GM12878 (cell line): ENCODE data around the gene STK26. TPM values are rescaled to one million over a fixed set of nuclear protein-coding genes. Genes with fewer than 3 reads are reported as not detected.
A peak's percentile ranks its signal among the peaks of the same experiment; 100 is the strongest.

Experiments
- CUX1 ChIP-seq: IDR thresholded peaks from 2 replicates; pipeline ENCODE4 v1.6.1; 2012; ENCODE audit warnings: improper control_type of control experiment, low read depth, low read length; ENCODE audit not compliant: insufficient replicate concordance
- ETV6 ChIP-seq, 2 experiments: fragments of 450-650 bp in 1 of 2; IDR thresholded peaks in 1 of 2; conservative IDR thresholded peaks in 1 of 2; 2 replicates each; pipeline ENCODE4 v1.6.1; 2014; ENCODE audit warnings: antibody characterized with exemption in 1 of 2, borderline replicate concordance in 1 of 2, low read depth in 1 of 2, mild to moderate bottlenecking in 1 of 2, moderate library complexity in 1 of 2
- FOS ChIP-seq: IDR thresholded peaks from 3 replicates; pipeline ENCODE4 v1.6.1; 2011; ENCODE audit warnings: borderline replicate concordance; ENCODE audit not compliant: insufficient read length; ENCODE audit errors: extremely low read depth
- FOXK2 ChIP-seq: fragments of 450-650 bp; IDR thresholded peaks from 2 replicates; pipeline ENCODE4 v1.6.1; 2017; ENCODE audit warnings: mild to moderate bottlenecking, moderate library complexity
- FOXM1 ChIP-seq: IDR thresholded peaks from 2 replicates; pipeline ENCODE4 v1.6.1; 2012; ENCODE audit warnings: low read depth, mild to moderate bottlenecking, inconsistent platforms, low read length, moderate library complexity
- HDGF ChIP-seq: fragments of 450-650 bp; IDR thresholded peaks from 2 replicates; pipeline ENCODE4 v1.6.1; 2016; ENCODE audit warnings: antibody characterized with exemption
- JUNB ChIP-seq: IDR thresholded peaks from 2 replicates; pipeline ENCODE4 v1.6.1; 2016; ENCODE audit warnings: antibody characterized with exemption, mild to moderate bottlenecking
- MEF2A ChIP-seq: IDR thresholded peaks from 2 replicates; pipeline ENCODE4 v1.6.1; 2011; ENCODE audit warnings: low read depth, mild to moderate bottlenecking, low read length, moderate library complexity; ENCODE audit not compliant: insufficient read depth
- NFXL1 ChIP-seq: fragments of 450-650 bp; IDR thresholded peaks from 2 replicates; pipeline ENCODE4 v1.6.1; 2017; ENCODE audit warnings: antibody characterized with exemption, mild to moderate bottlenecking, borderline replicate concordance
- NRF1 ChIP-seq: conservative IDR thresholded peaks from 2 replicates; pipeline ENCODE4 v1.6.1; 2011; ENCODE audit warnings: mild to moderate bottlenecking, low read depth, low read length, improper control_type of control experiment
- POLR2AphosphoS5 ChIP-seq: IDR thresholded peaks from 2 replicates; pipeline ENCODE4 v1.6.1; 2011; ENCODE audit warnings: mild to moderate bottlenecking, low read length, inconsistent platforms
- RAD51 ChIP-seq: fragments of 450-650 bp; IDR thresholded peaks from 2 replicates; pipeline ENCODE4 v1.6.1; 2016; ENCODE audit warnings: moderate library complexity, mild to moderate bottlenecking, inconsistent platforms
- STAT3 ChIP-seq: IDR thresholded peaks from 2 replicates; pipeline ENCODE4 v1.6.1; 2011; ENCODE audit warnings: low read depth, low read length, improper control_type of control experiment
- ZBTB33 ChIP-seq: fragments of 450-650 bp; IDR thresholded peaks from 2 replicates; pipeline ENCODE4 v1.6.1; 2017; ENCODE audit warnings: mild to moderate bottlenecking
- ZNF207 ChIP-seq: fragments of 450-650 bp; IDR thresholded peaks from 2 replicates; pipeline ENCODE4 v1.6.1; 2014; ENCODE audit warnings: antibody characterized with exemption, mild to moderate bottlenecking, borderline replicate concordance
- ZNF274 ChIP-seq: IDR thresholded peaks from one replicate; pipeline ENCODE4 v1.8.0; 2011; ENCODE audit not compliant: insufficient read length, insufficient read depth
- polyA plus RNA-seq, 11 experiments: library from polyadenylated mRNA; depleted of rRNA in 4 of 11; unstranded in 6 of 11; stranded (reverse) in 5 of 11; fragments of >200 nt; fragmentation: Nextera tagmentation in 4 of 11; fragmentation: Illumina TruSeq in 1 of 11; extraction: Ambion mirVana in 4 of 11; extraction: Trizol in 1 of 11; gene quantifications; 1 replicate in 1 of 11; 2 replicates in 10 of 11; pipeline versions ENCODE4 v1.2.1 to v1.2.3, GENCODE V29; 2011 to 2016; ENCODE audit warnings: inconsistent platforms in 2 of 11, missing spikeins in 2 of 11, low read depth in 1 of 11
- total RNA-seq, 4 experiments: library from RNA; depleted of rRNA in 3 of 4; stranded (reverse); fragments of >200 nt in 3 of 4; fragmentation: Illumina TruSeq in 1 of 4; extraction: Trizol in 1 of 4; gene quantifications; 2 replicates each; pipeline versions ENCODE4 v1.2.1 to v1.2.3, GENCODE V29; 2013 to 2021
- TF ChIP-seq, protein P1 (sequence below): fragments of 450-650 bp; IDR thresholded peaks from 2 replicates; pipeline ENCODE4 v1.6.1; 2016; ENCODE audit warnings: mild to moderate bottlenecking
- TF ChIP-seq, protein P2 (sequence below): IDR thresholded peaks from 2 replicates; pipeline ENCODE4 v1.6.1; 2012; ENCODE audit warnings: low read depth, low read length, improper control_type of control experiment
- TF ChIP-seq, protein P3 (sequence below): IDR thresholded peaks from 2 replicates; pipeline ENCODE4 v1.6.1; 2011; ENCODE audit warnings: low read depth, low read length, improper control_type of control experiment, borderline replicate concordance
- TF ChIP-seq, protein P4 (sequence below): fragments of 450-650 bp; IDR thresholded peaks from 2 replicates; pipeline ENCODE4 v1.6.1; 2014; ENCODE audit warnings: mild to moderate bottlenecking

STK26 gene
- total and polyA plus RNA-seq, 10 of the 15 experiments (the other 5 are each of a cell fraction or from before 2014, with no cell fraction given) = 30.4 to 78.6 (median 58.8) TPM

DNA sequence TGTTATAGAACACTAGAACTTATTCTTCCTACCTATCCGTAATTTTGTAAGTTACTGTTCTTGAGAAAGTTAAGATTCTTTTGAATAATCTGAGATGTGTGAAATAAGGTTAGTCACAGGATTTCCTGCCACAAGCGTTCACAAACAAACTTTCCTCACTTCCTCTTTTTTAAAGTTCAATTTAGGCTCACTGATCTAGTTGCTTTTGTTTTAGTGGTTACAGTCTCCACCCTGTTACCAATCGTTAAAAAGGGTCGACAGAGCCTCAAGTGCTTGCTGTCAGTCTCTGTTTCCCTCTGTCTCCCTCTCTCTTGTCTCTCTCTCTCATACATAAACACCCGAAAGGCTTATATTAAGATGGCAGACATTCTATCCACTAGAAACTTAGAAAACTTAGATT lies 35.9 kb upstream of the STK26 start (continued):
- TF ChIP-seq, protein P1, sequence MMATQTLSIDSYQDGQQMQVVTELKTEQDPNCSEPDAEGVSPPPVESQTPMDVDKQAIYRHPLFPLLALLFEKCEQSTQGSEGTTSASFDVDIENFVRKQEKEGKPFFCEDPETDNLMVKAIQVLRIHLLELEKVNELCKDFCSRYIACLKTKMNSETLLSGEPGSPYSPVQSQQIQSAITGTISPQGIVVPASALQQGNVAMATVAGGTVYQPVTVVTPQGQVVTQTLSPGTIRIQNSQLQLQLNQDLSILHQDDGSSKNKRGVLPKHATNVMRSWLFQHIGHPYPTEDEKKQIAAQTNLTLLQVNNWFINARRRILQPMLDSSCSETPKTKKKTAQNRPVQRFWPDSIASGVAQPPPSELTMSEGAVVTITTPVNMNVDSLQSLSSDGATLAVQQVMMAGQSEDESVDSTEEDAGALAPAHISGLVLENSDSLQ = peak; percentile 84
- TF ChIP-seq POLR2AphosphoS5 (no peak; the same call in 1 of the 2 replicates), ZNF274 (no peak), NFXL1 (no peak), FOXM1 (peak; percentile 53; the same call in 1 of the 2 replicates), NRF1 (no peak), JUNB (peak; percentile 34), STAT3 (no peak), FOXK2 (no peak), ZBTB33 (no peak), FOS (no peak), HDGF (no peak), MEF2A (peak; percentile 33; the same call in 1 of the 2 replicates), RAD51 (peak; percentile 36; the same call in 1 of the 2 replicates), ZNF207 (no peak), CUX1 (no peak), ETV6 (conservative IDR thresholded peaks at IDR 0.05 in 1 of 2, IDR thresholded peaks at IDR 0.05 in 1 of 2; ENCODE audit: borderline replicate concordance in 1 of 2, low read depth in 1 of 2) (peak in 1 of 2 experiments; percentile 33; a peak in 1 of 4 replicates)
- TF ChIP-seq, protein P2, sequence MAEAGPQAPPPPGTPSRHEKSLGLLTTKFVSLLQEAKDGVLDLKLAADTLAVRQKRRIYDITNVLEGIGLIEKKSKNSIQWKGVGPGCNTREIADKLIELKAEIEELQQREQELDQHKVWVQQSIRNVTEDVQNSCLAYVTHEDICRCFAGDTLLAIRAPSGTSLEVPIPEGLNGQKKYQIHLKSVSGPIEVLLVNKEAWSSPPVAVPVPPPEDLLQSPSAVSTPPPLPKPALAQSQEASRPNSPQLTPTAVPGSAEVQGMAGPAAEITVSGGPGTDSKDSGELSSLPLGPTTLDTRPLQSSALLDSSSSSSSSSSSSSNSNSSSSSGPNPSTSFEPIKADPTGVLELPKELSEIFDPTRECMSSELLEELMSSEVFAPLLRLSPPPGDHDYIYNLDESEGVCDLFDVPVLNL = no peak
- TF ChIP-seq, protein P3, sequence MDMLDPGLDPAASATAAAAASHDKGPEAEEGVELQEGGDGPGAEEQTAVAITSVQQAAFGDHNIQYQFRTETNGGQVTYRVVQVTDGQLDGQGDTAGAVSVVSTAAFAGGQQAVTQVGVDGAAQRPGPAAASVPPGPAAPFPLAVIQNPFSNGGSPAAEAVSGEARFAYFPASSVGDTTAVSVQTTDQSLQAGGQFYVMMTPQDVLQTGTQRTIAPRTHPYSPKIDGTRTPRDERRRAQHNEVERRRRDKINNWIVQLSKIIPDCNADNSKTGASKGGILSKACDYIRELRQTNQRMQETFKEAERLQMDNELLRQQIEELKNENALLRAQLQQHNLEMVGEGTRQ = no peak
- TF ChIP-seq, protein P4, sequence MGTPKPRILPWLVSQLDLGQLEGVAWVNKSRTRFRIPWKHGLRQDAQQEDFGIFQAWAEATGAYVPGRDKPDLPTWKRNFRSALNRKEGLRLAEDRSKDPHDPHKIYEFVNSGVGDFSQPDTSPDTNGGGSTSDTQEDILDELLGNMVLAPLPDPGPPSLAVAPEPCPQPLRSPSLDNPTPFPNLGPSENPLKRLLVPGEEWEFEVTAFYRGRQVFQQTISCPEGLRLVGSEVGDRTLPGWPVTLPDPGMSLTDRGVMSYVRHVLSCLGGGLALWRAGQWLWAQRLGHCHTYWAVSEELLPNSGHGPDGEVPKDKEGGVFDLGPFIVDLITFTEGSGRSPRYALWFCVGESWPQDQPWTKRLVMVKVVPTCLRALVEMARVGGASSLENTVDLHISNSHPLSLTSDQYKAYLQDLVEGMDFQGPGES = no peak
